Muscle layer of colon (tissue), 2 donors: Measurements from ENCODE around the gene ALKBH4.
"Not testable (repeated sequence)": the region's sequence is repeated elsewhere in the genome, so short reads cannot be mapped to it uniquely, and the experiment has no call there.

Experiments
- H3K27ac ChIP-seq: one replicate; pipeline ENCODE4 v1.7.0; 2013; ENCODE audit warnings: low read depth, mild to moderate bottlenecking, low read length, moderate library complexity
- H3K27me3 ChIP-seq, 2 donors: one replicate each; pipeline ENCODE4 v1.7.0; 2013; ENCODE audit warnings: low read length in 2 of 2, mild to moderate bottlenecking in 2 of 2; ENCODE audit not compliant: insufficient read depth in 2 of 2, control insufficient read depth in 1 of 2
- H3K36me3 ChIP-seq: one replicate; pipeline ENCODE4 v1.7.0; 2013; ENCODE audit warnings: mild to moderate bottlenecking, low read length; ENCODE audit not compliant: insufficient read depth
- H3K4me1 ChIP-seq: one replicate; pipeline ENCODE4 v1.7.0; 2013; ENCODE audit warnings: mild to moderate bottlenecking, low read length; ENCODE audit not compliant: insufficient read depth
- H3K4me3 ChIP-seq, 2 donors: one replicate each; pipeline ENCODE4 v1.7.0; 2013; ENCODE audit warnings: low read length in 2 of 2, low read depth in 1 of 2, mild to moderate bottlenecking in 1 of 2, moderate library complexity in 1 of 2
- H3K9ac ChIP-seq: one replicate; pipeline ENCODE4 v1.7.0; 2013; ENCODE audit warnings: low read length
- H3K9me3 ChIP-seq: one replicate; pipeline ENCODE4 v1.7.0; 2013; ENCODE audit warnings: mild to moderate bottlenecking, low read length
- donor health status: abdominal sarcoma.
- donor health status: Adenocarcinoma of cecum.

Gene ALKBH4

GRCh38 chr7:102494473-102495149, 29.9 kb upstream of the ALKBH4 start:
- not testable (repeated sequence) for H3K36me3 ChIP-seq, H3K27me3 ChIP-seq

GRCh38 chr7:102494026-102494425, 29.4 kb upstream of the ALKBH4 start:
- not testable (repeated sequence) for H3K27me3 ChIP-seq, H3K4me3 ChIP-seq, H3K9me3 ChIP-seq, H3K27ac ChIP-seq, H3K9ac ChIP-seq, H3K4me1 ChIP-seq, H3K36me3 ChIP-seq

More at GRCh38 chr7:102494473-102495149, 29.9 kb upstream of the ALKBH4 start:
- H3K27ac ChIP-seq, H3K9me3 ChIP-seq, H3K4me1 ChIP-seq, H3K4me3 ChIP-seq, H3K9ac ChIP-seq: not testable (repeated sequence)

DNA sequence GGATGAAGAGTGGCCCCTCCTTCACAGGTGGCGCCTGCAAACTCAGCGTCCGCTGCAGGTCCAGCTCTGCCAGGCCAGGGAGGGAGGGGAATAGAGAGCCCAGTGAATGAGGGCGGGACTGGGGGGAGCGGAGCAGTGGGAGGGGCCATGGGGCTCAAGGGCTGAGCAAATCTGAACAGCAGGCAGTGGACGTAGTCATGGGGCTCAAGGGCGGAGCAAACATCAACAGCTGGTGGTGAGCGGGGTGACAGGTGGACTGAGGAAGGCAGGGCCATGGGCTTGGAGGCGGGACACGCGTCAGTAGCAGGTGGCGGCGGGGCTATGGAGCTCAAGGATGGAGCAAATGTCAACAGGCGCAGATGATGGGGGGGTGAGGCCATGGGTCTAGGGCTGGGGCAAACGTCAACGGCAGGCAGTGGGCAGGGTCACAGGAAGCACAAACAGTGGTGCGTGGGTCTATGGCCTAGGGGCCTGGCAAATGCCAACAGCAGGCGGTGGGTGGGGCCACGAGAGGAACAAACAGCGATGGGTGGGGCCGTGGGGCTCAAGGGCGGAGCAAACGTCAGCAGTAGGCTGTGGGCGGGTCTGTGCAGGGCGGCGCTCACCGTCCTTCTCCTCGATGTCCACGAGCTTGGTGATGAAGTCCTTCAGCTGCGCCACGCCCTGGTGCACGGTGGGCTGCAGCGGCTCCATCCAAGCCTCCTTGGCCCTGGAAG, 28.7 kb upstream of the ALKBH4 start:
- not testable (repeated sequence) for H3K27ac ChIP-seq, H3K36me3 ChIP-seq, H3K27me3 ChIP-seq, H3K9ac ChIP-seq, H3K9me3 ChIP-seq, H3K4me1 ChIP-seq, H3K4me3 ChIP-seq

DNA sequence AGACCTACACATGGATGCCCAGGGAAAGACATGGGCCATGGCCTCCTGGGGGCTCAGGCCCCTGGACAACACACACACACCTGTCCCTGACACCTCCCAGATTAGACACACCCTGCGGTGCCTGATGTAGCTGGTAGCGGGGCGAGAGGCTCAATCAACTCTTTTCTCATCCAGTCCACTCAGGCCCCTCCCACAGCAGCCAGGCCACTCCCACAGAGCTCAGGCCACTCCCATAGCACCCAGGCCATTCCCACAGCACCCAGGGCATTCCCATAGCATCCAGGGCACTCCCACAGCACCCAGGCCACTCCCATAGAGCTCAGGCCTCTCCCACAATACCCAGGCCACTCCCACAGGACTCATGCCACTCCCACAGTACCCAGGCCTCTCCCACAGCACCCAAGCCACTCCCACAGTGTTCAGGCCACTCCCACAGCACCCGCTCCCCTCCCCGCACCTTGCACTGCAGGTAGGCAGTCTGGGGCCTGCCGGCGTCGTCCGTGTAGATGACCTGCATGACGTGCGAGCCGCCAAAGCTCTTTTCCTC, 25.9 kb upstream of the ALKBH4 start:
- not testable (repeated sequence) for H3K4me1 ChIP-seq, H3K9me3 ChIP-seq, H3K27ac ChIP-seq, H3K27me3 ChIP-seq, H3K9ac ChIP-seq, H3K36me3 ChIP-seq, H3K4me3 ChIP-seq

GRCh38 chr7:102484317-102484716, 19.7 kb upstream of the ALKBH4 start:
- H3K27me3 ChIP-seq, H3K9me3 ChIP-seq, H3K4me3 ChIP-seq, H3K4me1 ChIP-seq, H3K27ac ChIP-seq, H3K9ac ChIP-seq, H3K36me3 ChIP-seq: not testable (repeated sequence)

- not testable (repeated sequence) for H3K27me3 ChIP-seq, H3K4me3 ChIP-seq, H3K4me1 ChIP-seq, H3K27ac ChIP-seq, H3K9me3 ChIP-seq, H3K9ac ChIP-seq, H3K36me3 ChIP-seq
Measured at GRCh38 chr7:102481962-102482361, 17.3 kb upstream of the ALKBH4 start.

DNA sequence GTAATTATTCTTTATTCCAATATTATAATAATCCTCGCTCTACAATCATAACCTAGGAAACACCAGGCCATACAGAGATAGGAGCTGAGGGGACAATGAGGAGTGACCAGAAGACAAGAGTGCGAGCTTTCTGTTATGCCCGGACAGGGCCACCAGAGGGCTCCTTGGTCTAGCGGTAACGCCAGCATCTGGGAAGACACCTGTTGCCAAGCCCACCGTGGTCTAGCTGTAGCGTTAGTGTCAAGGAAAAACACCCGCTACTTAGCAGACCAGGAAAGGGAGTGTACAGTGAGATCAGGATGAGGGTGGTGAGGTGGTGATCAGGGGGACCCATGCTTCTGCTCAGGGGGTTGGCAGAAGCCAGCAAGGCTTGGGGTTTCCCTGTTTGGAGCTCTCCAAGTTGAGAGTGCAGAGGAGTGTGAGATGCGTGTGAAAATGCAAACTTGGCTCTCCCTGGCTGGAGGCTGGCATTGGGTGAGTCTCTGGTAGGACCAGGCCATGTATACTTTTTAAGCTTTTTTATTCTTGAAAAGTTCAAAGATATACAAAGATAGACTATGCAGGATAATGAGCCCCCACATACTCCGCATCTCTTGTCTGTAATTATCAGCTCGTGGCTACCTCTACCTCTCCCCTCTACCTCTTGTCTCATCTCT, 15.4 kb upstream of the ALKBH4 start:
- H3K9ac ChIP-seq, H3K4me3 ChIP-seq, H3K36me3 ChIP-seq, H3K4me1 ChIP-seq, H3K27me3 ChIP-seq, H3K9me3 ChIP-seq, H3K27ac ChIP-seq: not testable (repeated sequence)

DNA sequence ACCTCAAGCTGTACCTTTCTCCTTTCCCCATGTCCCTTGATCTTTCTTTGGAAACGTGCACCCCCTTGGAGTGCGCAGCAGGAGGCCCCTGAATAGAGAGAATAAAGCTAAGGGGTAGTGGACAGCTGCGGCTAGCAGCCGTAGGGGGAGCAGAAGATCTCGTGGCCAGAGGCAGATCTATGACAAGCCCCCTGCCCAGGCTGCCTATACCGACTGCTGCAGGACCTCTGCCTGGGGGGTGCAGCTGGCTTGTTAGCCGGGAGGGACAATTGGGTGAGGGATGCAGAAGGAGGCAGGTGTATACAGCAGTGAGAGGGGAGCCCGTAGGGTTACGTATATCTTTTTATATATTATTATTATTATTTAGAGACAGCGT, 14.5 kb upstream of the ALKBH4 start:
- H3K4me1 ChIP-seq, H3K27ac ChIP-seq: not testable (repeated sequence)

DNA sequence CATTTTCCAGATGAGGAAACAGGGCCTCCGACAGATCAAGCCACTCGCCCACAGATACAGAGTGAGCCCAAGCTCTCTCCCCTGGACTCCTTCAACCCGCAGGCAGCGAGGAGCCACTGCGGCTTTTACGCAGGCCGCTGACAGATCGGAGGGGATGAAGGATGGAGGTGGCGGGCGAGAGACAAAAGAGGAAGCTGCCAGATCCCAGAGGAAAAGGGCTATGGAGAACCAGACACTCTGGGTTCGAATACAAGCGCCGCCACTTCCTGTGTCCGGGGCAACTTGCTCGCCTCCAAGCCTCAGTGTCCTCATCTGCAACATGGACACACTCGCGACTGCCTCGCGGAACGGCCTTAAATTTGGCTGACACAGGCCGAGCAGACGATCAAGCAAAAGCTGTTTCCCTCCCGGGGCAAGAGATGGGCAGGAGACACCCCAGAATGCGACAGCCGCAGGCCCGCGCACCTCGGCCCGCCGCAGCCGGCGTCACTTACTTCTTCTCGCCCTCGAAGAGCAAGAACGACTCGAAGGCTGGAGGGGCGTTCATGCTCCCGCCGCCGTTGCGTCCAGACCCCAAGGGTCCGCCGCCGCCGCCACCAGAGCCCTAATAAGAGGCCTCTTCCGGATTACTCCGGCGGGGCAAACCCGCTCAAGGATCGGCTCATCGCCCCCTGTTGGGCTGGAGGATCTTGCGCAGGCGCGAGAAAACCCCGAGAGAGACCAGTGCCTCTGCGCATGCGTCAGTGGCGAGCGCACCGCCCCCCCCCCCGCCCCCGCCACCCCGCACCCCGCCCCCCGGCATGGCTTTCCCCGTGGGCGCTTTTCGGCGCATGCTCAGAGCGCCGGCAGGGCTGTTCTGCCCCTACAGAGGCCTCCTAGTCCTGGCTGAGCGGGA, 13.9 kb upstream of the ALKBH4 start, which contains the start of gene POLR2J:
TSS of gene POLR2J (minus strand) at position 609 of the 895 bp plus-strand sequence. CDS start at position 547, 62 bp downstream.
- not testable (repeated sequence) for H3K9ac ChIP-seq

More for the DNA sequence above, 14.5 kb upstream of the ALKBH4 start:
- H3K36me3 ChIP-seq, H3K9me3 ChIP-seq, H3K4me3 ChIP-seq, H3K27me3 ChIP-seq, H3K9ac ChIP-seq: not testable (repeated sequence)

GRCh38 chr7:102474736-102475435, 10.2 kb upstream of the ALKBH4 start:
- not testable (repeated sequence) for H3K36me3 ChIP-seq, H3K4me1 ChIP-seq, H3K27ac ChIP-seq, H3K9ac ChIP-seq, H3K27me3 ChIP-seq, H3K4me3 ChIP-seq, H3K9me3 ChIP-seq

More for the DNA sequence above, 13.9 kb upstream of the ALKBH4 start, which contains the start of gene POLR2J:
- H3K36me3 ChIP-seq, H3K4me3 ChIP-seq, H3K9me3 ChIP-seq, H3K27ac ChIP-seq, H3K4me1 ChIP-seq, H3K27me3 ChIP-seq: not testable (repeated sequence)
